Upper lobe of right lung (tissue), 1 donor: ENCODE measurements around the gene PEMT. TPM values are rescaled to one million over a fixed set of nuclear protein-coding genes. Genes with fewer than 3 reads are reported as not detected.

Experiments used
- ATAC-seq: fragments of 200-7000 bp; cut with Tn5 transposase; one replicate; pipeline ENCODE4 v1.9.1; 2020; ENCODE audit warnings: mild to moderate bottlenecking, moderate library complexity
- DNase-seq: peaks from one replicate; pipeline ENCODE4 v3.0.0-alpha.2; 2020
- H3K27ac ChIP-seq: fragments of 200-600 bp; one replicate; pipeline ENCODE4 v1.8.0; 2022
- H3K27me3 ChIP-seq: fragments of 200-600 bp; one replicate; pipeline ENCODE4 v1.8.0; 2022; ENCODE audit warnings: mild to moderate bottlenecking
- H3K36me3 ChIP-seq: fragments of 200-600 bp; one replicate; pipeline ENCODE4 v1.8.0; 2022
- H3K4me1 ChIP-seq: fragments of 200-600 bp; one replicate; pipeline ENCODE4 v1.8.0; 2022
- H3K4me3 ChIP-seq: fragments of 200-600 bp; one replicate; pipeline ENCODE4 v1.8.0; 2022; ENCODE audit warnings: mild to moderate bottlenecking
- H3K9me3 ChIP-seq: fragments of 200-600 bp; one replicate; pipeline ENCODE4 v1.8.0; 2022
- CTCF ChIP-seq: fragments of 200-600 bp; IDR thresholded peaks from one replicate; pipeline ENCODE4 v1.8.0; 2022; ENCODE audit warnings: antibody characterized with exemption
- intact Hi-C: fragments of 100-400 bp; cut with DNase I; formaldehyde crosslinking; loops from one replicate; pipeline ENCODE4 v1.11.0; 2022
- total RNA-seq: library from RNA; stranded (reverse); fragmentation: NEBNext Ultra II Directional; extraction: Animal tissue kit (Norgen Biotek cat#: 25700); gene quantifications from one replicate; pipeline ENCODE4 v1.2.1, GENCODE V29; 2021
- donor health status: DM: no; HTN: yes; CAD: no; lungs with severe emphysema.

Gene PEMT
- total RNA-seq, 1 donor from 2014 or later = 29.6 TPM

DNA sequence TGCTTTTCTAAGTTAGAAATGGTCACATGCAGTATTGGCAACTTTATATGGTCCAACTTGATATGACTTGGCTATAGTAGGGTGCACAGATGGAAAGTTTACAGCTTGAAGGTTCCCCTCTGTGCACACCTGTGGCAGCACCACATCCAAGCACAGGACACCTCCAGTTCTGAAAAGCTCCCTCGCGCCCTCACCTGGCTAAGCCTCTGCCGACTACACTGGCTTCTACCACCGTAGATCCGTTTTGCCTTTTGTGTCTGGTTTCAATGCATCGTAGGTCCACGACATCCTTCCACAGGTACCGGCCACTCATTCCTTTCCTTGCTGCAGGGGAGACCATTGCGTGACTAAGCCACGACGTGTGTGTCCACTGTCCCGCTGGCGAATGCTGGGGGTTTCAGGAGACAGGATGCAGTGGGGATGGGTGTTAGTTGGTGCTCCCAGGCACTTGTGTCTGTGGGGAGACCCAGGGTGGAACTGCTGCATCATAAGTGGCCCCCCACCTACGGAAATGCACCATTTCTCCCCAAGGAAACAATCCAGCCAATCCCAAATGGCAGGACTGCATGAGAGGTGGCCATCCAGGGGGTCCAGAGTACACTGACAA is 90.4 kb downstream of the PEMT start:
- no peak overlapping the region for H3K27ac ChIP-seq
- intact Hi-C loops = no loop called here
- DNase-seq (peak; percentile 47), ATAC-seq (no peak)
- no peak overlapping the region for H3K4me3 ChIP-seq
- H3K27me3 ChIP-seq = no peaks in the 10 kb centered on the region
- H3K36me3 ChIP-seq = no peaks in the 10 kb centered on the region
- no peaks in the 10 kb centered on the region for H3K9me3 ChIP-seq
- H3K4me1 ChIP-seq = peaks cover 4% of the 10 kb centered on the region
- TF ChIP-seq CTCF = no peak

- Histone ChIP-seq H3K9me3 (no peaks in the 10 kb centered on the region), H3K27ac (no peak overlapping the region), H3K4me3 (no peak overlapping the region), H3K36me3 (no peaks in the 10 kb centered on the region), H3K4me1 (peaks cover 16% of the 10 kb centered on the region), H3K27me3 (no peaks in the 10 kb centered on the region)
- DNase-seq (peak; percentile 57), ATAC-seq (no peak)
- intact Hi-C loops = no loop called here
- no peak for TF ChIP-seq CTCF
Measured at GRCh38 chr17:17499402-17500145, 91.9 kb downstream of the PEMT start.

GRCh38 chr17:17498606-17499301 is 92.8 kb downstream of the PEMT start:
- no peak for TF ChIP-seq CTCF
- ATAC-seq = no peak
- H3K27ac ChIP-seq = no peak overlapping the region
- H3K9me3 ChIP-seq = no peaks in the 10 kb centered on the region
- intact Hi-C loops = no loop called here
- no peaks in the 10 kb centered on the region for H3K36me3 ChIP-seq
- DNase-seq = peak; percentile 54
- no peaks in the 10 kb centered on the region for H3K27me3 ChIP-seq
- H3K4me3 ChIP-seq = no peak overlapping the region
- peaks cover 18% of the 10 kb centered on the region for H3K4me1 ChIP-seq

GRCh38 chr17:17497845-17498520 is 93.5 kb downstream of the PEMT start:
- no peaks in the 10 kb centered on the region for H3K27me3 ChIP-seq
- no peaks in the 10 kb centered on the region for H3K9me3 ChIP-seq
- peaks cover 18% of the 10 kb centered on the region for H3K4me1 ChIP-seq
- peaks cover under 1% of the 10 kb centered on the region for H3K36me3 ChIP-seq
- intact Hi-C loops = no loop called here
- H3K27ac ChIP-seq = no peak overlapping the region
- no peak for ATAC-seq
- TF ChIP-seq CTCF = no peak
- H3K4me3 ChIP-seq = no peak overlapping the region
- peak; percentile 36 for DNase-seq

- DNase-seq (peak; percentile 39), ATAC-seq (no peak)
- Histone ChIP-seq H3K9me3 (no peaks in the 10 kb centered on the region), H3K4me3 (peak overlapping the region; percentile 68), H3K4me1 (peaks cover 18% of the 10 kb centered on the region), H3K27ac (peak overlapping the region; percentile 84), H3K27me3 (no peaks in the 10 kb centered on the region), H3K36me3 (peaks cover 8% of the 10 kb centered on the region)
- intact Hi-C loops = no loop called here
- no peak for TF ChIP-seq CTCF
Measured at GRCh38 chr17:17497065-17497844, 94.3 kb downstream of the PEMT start.
